GM10248 (cell line): ENCODE measurements around the gene HDAC9.

Source experiments
- CTCF ChIA-PET: fragments of 300-600 bp; sonication (Branson Sonifier 250); formaldehyde crosslinking; extraction: SDS; loops from one replicate; lab custom pipeline; 2021; ENCODE audit warnings: antibody characterized with exemption; lab: Yijun Ruan, JAX
- POLR2A ChIA-PET: fragments of 350-650 bp; sonication (Branson Sonifier 250); formaldehyde crosslinking; extraction: SDS; loops from one replicate; lab custom pipeline; 2020; ENCODE audit warnings: antibody characterized with exemption; lab: Yijun Ruan, JAX
- DNase-seq: peaks from one replicate; pipeline ENCODE4 v3.0.0; 2012; ENCODE audit errors: extremely low spot score
- CTCF ChIP-seq: IDR thresholded peaks from 2 replicates; pipeline ENCODE4 v1.5.1; 2012; ENCODE audit warnings: mild to moderate bottlenecking, low read depth; ENCODE audit errors: extremely low read depth, missing control alignments, control extremely low read depth

Gene HDAC9

GRCh38 chr7:18495412-18496340 lies at the start of gene HDAC9:
TSS of gene HDAC9 (plus strand) at chr7:18495749. CDS start at chr7:18496303, 554 bp downstream.
- peak; percentile 31 for DNase-seq
- no peak for TF ChIP-seq CTCF
- CTCF ChIA-PET, result interaction anchor here (1.1 to 7.4 kb wide), 18 partner anchors 13 to 143 kb away, joined by 3 to 58 read pairs (median 5); no protein-coding TSS in a partner anchor
- POLR2A ChIA-PET, result interaction anchor here (1.6 to 1.9 kb wide), 2 partner anchors 11 to 13 kb away, joined by 4 to 7 read pairs; no protein-coding TSS in a partner anchor

- POLR2A ChIA-PET, result no interaction called here
- no peak for DNase-seq
- no peak for TF ChIP-seq CTCF
- CTCF ChIA-PET, result interaction anchor here (2.8 kb wide), 1 partner anchor 10 kb away, joined by 10 read pairs; no protein-coding TSS in a partner anchor
Measured at GRCh38 chr7:18445916-18446520, 49.5 kb upstream of the HDAC9 start.

GRCh38 chr7:18450019-18450418 lies 45.5 kb upstream of the HDAC9 start:
- TF ChIP-seq CTCF, result no peak
- CTCF ChIA-PET, result no interaction called here
- no peak for DNase-seq
- POLR2A ChIA-PET, result no interaction called here

- CTCF ChIA-PET, result interaction anchor here (1.5 to 2.6 kb wide), 3 partner anchors 10 to 16 kb away, joined by 4 to 10 read pairs (median 7); no protein-coding TSS in a partner anchor
- POLR2A ChIA-PET, result no interaction called here
- TF ChIP-seq CTCF, result no peak
Measured at GRCh38 chr7:18455606-18456005, 39.9 kb upstream of the HDAC9 start.

GRCh38 chr7:18457832-18458231 lies 37.7 kb upstream of the HDAC9 start:
- TF ChIP-seq CTCF, result no peak
- ChIA-PET CTCF (interaction anchor here (1.8 kb wide), 1 partner anchor 11 kb away, joined by 5 read pairs; no protein-coding TSS in a partner anchor), POLR2A (no interaction called here)
- DNase-seq, result no peak

More at GRCh38 chr7:18455606-18456005, 39.9 kb upstream of the HDAC9 start:
- no peak for DNase-seq

- ChIA-PET POLR2A (no interaction called here), CTCF (no interaction called here)
- DNase-seq, result no peak
- no peak for TF ChIP-seq CTCF
Measured at GRCh38 chr7:18458830-18459229, 36.7 kb upstream of the HDAC9 start.
